HG03439 (cell line): ENCODE data around the gene SLAMF9.

ENCODE experiments used
- ATAC-seq: cut with Tn5 transposase; IDR thresholded peaks from one replicate; pipeline ENCODE4 v1.9.1; 2021; ENCODE audit warnings: mild to moderate bottlenecking, moderate library complexity; ENCODE audit not compliant: unreplicated experiment

Gene SLAMF9

GRCh38 chr1:159934136-159935039, 19.6 kb downstream of the SLAMF9 start:
- no peak for ATAC-seq

- no peak for ATAC-seq
Measured at GRCh38 chr1:159933347-159933746, 20.7 kb downstream of the SLAMF9 start.

GRCh38 chr1:159932296-159933285, 21.4 kb downstream of the SLAMF9 start:
- no peak for ATAC-seq

- no peak for ATAC-seq
Measured at GRCh38 chr1:159931795-159932173, 22.3 kb downstream of the SLAMF9 start.

- ATAC-seq = no peak
Measured at GRCh38 chr1:159931101-159931794, 22.8 kb downstream of the SLAMF9 start.

- ATAC-seq = no peak
Measured at GRCh38 chr1:159930634-159931033, 23.4 kb downstream of the SLAMF9 start.

- no peak for ATAC-seq
Measured at GRCh38 chr1:159930216-159930615, 23.8 kb downstream of the SLAMF9 start.

GRCh38 chr1:159929155-159930051, 24.6 kb downstream of the SLAMF9 start:
- ATAC-seq = no peak

- no peak for ATAC-seq
Measured at GRCh38 chr1:159928491-159929050, 25.5 kb downstream of the SLAMF9 start.

GRCh38 chr1:159927849-159928431, 26.1 kb downstream of the SLAMF9 start:
- ATAC-seq = no peak

GRCh38 chr1:159927211-159927848, 26.7 kb downstream of the SLAMF9 start:
- ATAC-seq = no peak

- ATAC-seq = peak; percentile 15
Measured at GRCh38 chr1:159925719-159926078, 28.3 kb downstream of the SLAMF9 start.

- ATAC-seq = peak; percentile 59
Measured at GRCh38 chr1:159924791-159925718, 29.0 kb downstream of the SLAMF9 start, which contains the start of gene TAGLN2. Gene TAGLN2 (minus strand): TSS chr1:159925507. CDS start chr1:159920509, 4,998 bp downstream.

- no peak for ATAC-seq
Measured at GRCh38 chr1:159924025-159924790, 29.8 kb downstream of the SLAMF9 start.

GRCh38 chr1:159923203-159924024, 30.6 kb downstream of the SLAMF9 start:
- peak; percentile 24 for ATAC-seq
